ENCODE measurements around the gene TMEM184B. TPM values are rescaled to one million over a fixed set of nuclear protein-coding genes. Genes with fewer than 3 reads are reported as not detected.
A peak's percentile ranks its signal among the peaks of the same experiment; 100 is the strongest.
"Not testable (repeated sequence)": the region's sequence is repeated elsewhere in the genome, so short reads cannot be mapped to it uniquely, and the experiment has no call there.

Gene TMEM184B
- total RNA-seq, 1 experiment from 2014 or later = 9.7 TPM

DNA sequence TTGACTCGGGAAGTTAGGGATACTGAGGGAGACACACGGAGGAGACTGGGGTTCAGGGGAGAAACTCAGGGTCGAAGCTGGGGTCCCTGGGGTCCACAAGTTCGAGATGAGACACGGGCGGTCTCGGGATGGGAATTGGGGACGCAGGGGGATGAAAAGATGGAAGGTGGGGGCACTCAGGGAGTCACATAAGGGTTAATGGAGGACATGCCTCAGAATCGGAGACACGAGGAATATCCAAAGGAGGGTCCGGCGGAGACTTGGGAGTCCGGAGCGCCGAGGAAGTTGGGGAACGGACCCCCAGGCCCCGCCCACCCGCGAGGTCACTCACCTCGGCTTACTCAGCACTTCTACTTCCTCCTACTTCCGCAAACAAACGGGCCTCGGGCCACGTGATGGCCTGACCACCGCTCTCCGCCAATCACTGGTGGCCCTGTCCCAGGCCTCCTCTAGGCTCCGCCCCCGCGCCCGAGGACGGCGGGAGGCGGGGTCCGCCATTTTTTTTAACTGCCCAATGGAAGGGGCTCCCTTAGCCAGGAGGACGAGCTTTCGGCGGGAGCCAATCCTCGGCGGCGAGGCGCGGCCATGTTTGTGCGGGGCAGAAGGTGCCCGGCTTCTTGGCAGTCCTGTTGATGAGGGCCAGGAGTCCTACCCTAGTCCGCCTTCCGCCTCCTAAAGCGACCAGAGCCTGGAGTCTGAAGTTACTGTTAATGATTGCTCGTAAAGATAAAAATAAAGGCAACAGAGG is 91.2 kb downstream of the TMEM184B start, which contains the start of gene PLA2G6:
TSS of gene PLA2G6 (minus strand) at position 378 of the 748 bp plus-strand sequence. CDS start 12,404 bp downstream, outside the sequence.
- DNase-seq (ENCODE audit: low read depth) = peak; percentile 99

DNA sequence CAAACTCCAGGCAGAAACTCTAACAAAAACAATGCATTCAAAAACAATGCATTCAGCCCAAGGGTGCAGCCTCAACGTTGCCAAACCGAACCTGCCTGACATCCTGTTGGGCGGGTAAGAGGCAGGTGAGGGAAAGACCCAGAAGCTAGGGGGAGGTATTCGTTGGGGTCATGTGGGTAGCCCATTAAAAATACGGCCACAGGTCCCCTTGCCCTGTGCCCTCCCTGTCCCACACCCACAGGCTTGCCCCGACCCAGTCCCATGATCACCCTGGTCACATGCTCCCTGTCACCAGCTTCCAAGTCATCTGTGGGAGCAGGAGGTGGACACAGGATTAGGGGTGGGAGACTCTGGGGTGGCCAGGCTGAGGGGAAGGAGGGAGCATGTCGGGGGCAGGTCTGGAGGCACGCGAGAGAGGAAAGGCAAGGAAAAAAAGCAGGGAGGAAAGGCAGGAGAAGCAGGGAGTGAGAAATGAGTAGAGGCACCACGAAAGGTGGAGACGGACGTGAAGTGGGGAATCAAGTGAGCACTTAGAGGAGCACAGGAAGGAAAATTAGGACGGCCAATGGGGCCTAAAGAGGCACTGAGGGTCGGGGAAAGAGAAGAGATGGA is 91.9 kb downstream of the TMEM184B start:
- peak; percentile 25 for DNase-seq (ENCODE audit: low read depth)

DNA sequence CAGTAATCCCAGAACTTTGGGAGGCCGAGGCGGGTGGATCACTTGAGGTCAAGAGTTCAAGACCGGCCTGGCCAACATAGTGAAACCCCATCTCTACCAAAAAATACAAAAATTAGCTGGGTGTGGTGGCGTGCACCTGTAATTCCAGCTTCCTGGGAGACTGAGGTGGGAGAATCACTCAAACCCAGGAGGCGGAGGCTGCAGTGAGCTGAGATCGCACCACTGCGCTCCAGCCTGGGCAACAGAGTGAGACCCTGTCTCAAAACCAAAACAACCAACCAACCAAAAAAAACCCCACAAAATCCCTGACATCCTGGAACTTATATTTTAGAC is 94.2 kb downstream of the TMEM184B start:
- DNase-seq (ENCODE audit: low read depth) = not testable (repeated sequence)

DNA sequence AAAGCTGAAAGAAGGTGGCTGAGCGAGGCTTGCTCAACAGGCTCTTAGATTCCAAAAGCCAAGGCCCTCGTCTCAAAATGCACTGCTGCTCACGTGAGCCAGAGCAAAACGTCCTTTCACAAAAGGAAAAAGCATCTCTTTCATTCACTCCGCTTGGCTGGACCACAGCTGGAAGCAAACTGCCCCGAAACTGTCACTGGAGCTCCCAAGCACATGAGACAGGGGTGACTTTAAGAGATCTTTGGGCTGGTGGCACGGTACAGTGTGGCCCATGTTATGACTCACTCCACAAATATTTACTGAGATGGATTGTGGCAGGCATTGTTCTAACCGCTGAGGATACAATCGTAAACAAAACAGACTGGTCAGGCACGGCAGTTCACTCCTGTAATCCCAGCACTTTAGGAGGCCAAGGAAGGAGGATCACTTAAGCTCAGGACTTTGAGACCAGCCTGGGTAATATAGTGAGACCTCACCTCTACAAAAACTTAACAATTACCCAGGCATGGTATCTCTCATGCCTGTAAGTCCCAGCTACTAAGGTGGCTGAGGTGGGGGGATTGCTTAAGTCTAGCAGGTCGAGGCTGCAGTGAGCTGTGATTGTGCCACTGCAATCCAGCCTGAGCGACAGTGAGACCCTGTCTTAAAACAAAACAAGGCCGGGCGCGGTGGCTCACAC is 94.7 kb downstream of the TMEM184B start:
- DNase-seq (ENCODE audit: low read depth) = peak; percentile 85

DNA sequence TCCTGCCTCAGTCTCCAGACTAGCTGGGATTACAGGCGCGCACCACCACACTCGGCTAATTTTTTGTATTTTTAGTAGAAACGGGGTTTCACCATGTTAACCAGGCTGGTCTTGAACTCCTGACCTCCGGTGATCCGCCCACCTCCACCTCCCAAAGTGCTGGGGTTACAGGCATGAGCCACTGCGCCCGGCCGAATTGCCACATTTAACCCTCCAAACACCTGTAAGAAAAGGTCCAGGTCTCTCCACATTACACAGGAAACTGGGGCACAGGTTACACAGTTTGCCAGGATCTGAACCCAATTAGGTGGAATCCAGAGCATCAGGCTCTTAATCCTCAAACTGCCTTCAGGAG is 95.3 kb downstream of the TMEM184B start:
- DNase-seq (ENCODE audit: low read depth) = not testable (repeated sequence)

DNA sequence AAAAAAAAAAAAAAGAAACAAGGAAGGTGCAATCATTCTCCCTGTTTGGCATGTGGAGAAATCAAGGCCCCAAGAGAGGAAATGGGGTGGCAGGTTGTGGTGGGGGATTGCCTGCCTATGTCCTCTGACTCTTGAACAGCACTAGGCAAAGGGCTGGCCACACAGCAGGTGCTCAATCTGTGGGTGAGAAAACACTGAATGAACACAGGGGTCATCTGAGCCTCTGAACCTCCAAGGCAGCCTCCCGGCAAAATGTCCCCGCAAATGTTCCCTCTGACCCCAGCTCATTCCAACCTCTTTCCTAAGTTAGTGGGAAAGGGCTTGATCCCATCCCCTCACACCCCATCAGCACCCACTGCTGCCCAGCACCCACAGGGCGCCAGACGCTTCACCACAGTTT is 95.8 kb downstream of the TMEM184B start:
- no peak for DNase-seq (ENCODE audit: low read depth)

DNA sequence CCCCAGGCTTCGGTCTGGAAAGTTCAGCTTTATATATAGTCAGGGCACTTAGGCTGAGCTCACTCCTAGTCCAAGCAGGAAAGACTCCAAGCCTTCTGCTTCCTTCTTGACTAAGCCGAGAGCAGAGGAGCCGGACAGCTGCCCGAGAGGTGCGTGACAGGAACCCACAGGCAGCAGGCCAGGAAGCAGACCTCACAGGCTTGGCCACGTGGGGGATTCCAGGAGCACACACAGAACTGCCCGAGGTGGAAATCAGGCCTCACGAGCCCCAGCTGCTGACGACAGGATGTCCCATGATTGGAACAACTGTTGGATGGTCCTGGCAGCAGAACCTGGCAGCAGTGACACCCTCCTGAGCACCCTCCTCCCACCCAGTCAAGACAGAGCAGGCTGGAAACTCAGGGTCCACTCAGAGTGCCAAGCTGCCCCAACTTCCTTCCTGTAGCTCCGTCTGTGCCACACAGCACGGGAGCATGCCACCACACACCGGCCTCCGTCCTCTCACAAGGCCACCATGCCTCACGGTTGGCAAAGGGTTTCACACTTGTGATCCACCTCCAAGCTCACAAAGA is 96.6 kb downstream of the TMEM184B start:
- DNase-seq (ENCODE audit: low read depth) = peak; percentile 94

DNA sequence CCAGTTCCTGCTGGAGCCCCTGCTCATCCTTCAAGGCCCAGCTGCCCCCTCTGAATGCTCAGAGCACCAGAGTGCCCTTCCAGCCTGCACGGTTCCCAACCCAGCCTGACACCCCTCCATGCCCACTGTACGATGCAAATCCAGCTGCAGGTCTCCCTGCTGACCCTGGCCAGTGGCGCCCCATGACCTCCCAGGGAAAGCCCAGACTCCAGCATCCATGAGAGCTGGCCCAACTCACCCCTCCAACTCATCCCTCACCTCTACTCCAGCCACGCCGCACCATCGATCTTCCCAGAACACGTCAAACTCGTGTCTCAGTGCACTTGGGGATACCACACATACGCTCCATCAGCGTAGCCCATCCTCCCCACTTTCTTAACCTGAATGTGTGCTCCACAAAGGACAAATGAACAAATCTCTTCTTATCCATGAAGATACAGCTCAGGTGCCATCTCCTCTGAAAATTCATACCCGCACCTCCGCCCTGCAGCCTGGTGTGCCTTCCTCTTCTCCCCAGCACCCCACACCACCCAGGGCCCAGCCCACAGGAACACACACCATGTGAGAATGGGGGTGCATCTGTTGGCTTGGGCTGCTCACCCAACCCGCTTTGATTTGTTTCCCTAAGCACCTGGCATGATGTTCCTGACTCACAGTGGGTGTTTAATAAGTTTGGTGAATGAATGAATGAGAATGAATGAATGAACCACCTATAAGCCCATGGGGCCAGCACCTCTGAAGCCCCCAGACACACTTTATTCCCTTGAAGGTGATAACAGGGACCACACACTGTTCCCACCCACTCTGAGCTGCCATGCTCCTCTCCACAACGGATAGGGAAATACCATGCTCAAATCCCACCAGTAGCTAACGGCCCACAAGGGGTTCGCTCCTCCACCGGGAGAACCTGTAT is 97.3 kb downstream of the TMEM184B start:
- no peak for DNase-seq (ENCODE audit: low read depth)

DNA sequence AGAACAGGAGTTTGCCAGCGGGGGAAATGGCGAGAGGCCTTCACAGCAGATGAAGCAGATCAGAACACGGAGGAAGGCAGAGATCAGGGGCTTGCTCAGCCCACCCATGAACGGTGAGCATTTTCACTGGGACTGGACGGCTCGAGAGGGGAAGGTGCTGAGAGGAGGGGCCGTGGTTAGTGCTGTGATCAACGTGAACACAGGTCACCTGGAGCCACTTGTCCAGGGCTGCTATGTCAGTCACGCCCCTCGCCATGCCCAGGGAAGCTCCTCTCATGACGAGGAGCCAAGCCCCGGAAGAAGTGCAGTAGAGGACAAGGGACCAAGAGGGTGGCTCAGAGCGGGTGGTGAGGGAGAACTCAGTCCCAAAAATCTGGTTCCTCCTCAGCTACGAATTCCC is 98.2 kb downstream of the TMEM184B start:
- DNase-seq (ENCODE audit: low read depth) = no peak

DNA sequence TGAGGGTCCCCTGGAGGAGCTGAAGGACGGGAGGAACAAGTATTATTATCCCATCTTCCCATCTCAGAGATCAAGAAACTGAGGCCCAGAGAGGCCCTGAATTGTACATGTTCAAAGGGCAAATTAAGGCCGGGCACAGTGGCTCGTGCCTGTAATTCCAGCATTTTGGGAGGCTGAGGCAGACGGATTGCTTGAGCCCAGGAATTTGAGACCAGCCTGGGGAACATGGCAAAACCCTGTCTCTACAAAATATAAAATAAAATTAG is 99.2 kb downstream of the TMEM184B start:
- no peak for DNase-seq (ENCODE audit: low read depth)

DNA sequence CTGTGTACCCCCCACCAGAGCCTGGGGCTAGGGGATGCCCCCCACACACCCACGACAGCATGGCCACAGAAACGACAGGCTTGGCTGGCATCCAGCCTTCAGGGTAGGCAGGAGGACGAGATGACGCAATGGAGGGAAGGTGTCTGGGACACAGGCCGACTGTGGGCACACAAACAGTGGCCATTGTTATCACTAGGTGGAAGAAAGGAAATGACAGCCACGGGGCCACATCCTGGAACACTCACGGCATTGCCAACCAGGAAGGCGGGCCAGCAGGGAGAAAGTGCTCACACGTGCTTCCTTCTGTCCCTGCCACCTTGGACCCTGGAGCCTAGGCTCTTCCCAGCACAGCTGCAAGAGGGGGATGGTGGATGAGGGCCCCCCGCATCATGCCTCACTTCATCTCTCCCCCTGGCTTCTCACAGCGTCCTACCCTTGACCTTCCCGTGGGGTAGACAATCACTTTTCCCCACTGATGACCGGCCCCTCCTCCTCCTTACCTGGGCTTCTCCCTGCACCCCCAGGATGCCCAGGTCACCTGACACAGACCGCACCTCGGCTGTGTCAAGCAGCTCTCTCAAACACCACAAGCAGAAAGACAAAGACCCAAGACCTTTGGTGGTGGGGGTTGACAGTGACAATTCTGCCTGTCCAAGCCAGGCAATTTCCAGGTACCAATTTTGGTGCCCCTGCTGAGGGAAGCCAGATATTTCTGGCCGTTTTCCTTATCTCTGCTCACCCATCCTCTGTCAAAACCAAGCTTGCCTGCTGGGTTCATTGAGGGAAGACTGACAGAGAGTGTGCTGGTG is 99.8 kb downstream of the TMEM184B start:
- peak; percentile 89 for DNase-seq (ENCODE audit: low read depth)

DNA sequence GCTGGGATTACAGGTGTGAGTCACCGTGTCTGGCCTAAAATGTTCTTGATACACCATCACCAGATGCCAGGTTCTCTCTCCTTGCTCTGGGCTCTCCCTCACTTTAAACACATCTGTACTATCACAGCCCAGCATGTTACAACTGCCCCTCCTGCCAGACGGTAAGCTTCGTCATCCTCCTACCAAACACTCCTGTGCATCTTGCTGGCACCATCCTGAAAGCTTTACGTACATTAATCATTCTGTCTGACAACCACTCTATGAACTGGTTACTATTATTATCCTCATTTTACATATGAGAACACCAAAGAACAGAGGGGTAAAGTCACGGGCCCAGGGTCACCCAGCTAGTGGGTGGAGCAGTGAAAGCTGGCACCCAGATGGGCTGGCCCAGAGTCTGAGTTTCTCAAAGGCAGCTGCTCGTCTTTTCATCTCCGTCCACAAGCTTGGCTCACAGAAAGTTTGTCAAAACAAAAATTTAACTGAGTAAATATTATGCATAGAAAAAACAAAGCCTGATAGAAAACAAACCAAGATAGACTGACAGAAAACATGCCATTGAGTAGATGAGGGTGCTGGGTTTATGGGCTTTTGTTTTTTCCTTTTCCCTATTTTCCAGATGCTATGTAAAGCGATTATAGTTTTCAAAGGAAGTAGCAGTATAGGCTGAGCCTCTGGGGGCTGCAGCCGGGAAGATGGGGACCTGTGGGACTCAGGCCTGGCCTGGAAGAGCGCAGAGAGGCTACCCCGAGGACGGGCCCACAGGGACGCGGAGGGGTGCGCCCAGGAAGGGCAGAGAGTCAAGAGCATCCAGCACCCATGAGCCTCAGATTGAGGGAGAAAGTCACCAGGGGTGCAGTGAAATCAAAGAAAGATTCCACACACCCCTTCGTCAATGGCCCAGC is 100.6 kb downstream of the TMEM184B start:
- peak; percentile 56 for DNase-seq (ENCODE audit: low read depth)

DNA sequence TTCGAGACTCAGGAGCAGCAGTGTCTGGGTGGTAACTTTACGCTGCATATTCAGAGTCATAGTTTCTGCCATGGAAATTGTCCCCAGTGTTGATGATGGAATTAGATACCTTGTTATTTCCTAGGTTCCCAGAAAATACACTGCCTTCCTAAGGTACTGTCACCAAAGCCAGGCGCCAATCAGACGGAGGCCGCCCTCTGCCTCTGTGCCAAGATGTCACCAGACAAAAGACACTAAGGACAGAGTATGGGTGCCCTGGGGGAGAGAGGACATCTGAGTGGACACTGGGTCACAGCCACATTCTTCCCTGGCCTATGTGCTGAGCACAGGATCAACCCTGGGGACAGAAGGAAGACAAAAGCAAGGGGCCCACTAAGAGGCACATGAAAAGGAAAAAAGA is 102.3 kb downstream of the TMEM184B start:
- DNase-seq (ENCODE audit: low read depth) = no peak

Other genes with a start within 250 kb of the TMEM184B start
- gene PICK1, start 215.6 kb downstream of the TMEM184B start, total RNA-seq (2014; rRNA removed; shearing (Covaris generic)) = 19.4 and 28.8 TPM in 2 replicates
- gene SLC16A8, start 188.8 kb downstream of the TMEM184B start, total RNA-seq (2014; rRNA removed; shearing (Covaris generic)) = not detected in 2 replicates
- 16.2 and 16.8 TPM in 2 replicates for gene BAIAP2L2, start 162.3 kb downstream of the TMEM184B start, total RNA-seq (2014; rRNA removed; shearing (Covaris generic))
- gene PLA2G6, start 91.2 kb downstream of the TMEM184B start, total RNA-seq (2014; rRNA removed; shearing (Covaris generic)) = 2.8 and 3.9 TPM in 2 replicates
- gene MAFF, start 71.0 kb downstream of the TMEM184B start, total RNA-seq (2014; rRNA removed; shearing (Covaris generic)) = 42.0 and 54.1 TPM in 2 replicates
- gene CSNK1E, start 44.4 kb upstream of the TMEM184B start, total RNA-seq (2014; rRNA removed; shearing (Covaris generic)) = 51.6 and 62.7 TPM in 2 replicates
- 0.80 and 2.1 TPM in 2 replicates for gene KCNJ4, start 182.2 kb upstream of the TMEM184B start, total RNA-seq (2014; rRNA removed; shearing (Covaris generic))
- gene KDELR3, start 195.1 kb upstream of the TMEM184B start, total RNA-seq (2014; rRNA removed; shearing (Covaris generic)) = 17.5 and 18.5 TPM in 2 replicates
- 297 and 331 TPM in 2 replicates for gene DDX17, start 233.3 kb upstream of the TMEM184B start, total RNA-seq (2014; rRNA removed; shearing (Covaris generic))